Measurements from ENCODE around the gene PDCD10.

Gene PDCD10

GRCh38 chr3:167735233-167736138, 794 bp upstream of the PDCD10 start, which contains the start of gene SERPINI1:
SERPINI1 (plus strand) TSS chr3:167735721; CDS start chr3:167789129, 53,408 bp downstream.
- peak; percentile 47 to 62 for DNase-seq (ENCODE audit: low read depth in 2 of 2)

GRCh38 chr3:167733961-167734497, 663 bp downstream of the PDCD10 start:
- no peak for DNase-seq (ENCODE audit: low read depth in 2 of 2)

- no peak for DNase-seq (ENCODE audit: low read depth in 2 of 2)
Observed at GRCh38 chr3:167732313-167733065, 2.2 kb downstream of the PDCD10 start.

- no peak for DNase-seq (ENCODE audit: low read depth in 2 of 2)
Observed at GRCh38 chr3:167731393-167731792, 3.3 kb downstream of the PDCD10 start.

- no peak for DNase-seq (ENCODE audit: low read depth in 2 of 2)
Observed at GRCh38 chr3:167729591-167729990, 5.1 kb downstream of the PDCD10 start.

GRCh38 chr3:167728632-167729323, 5.9 kb downstream of the PDCD10 start:
- DNase-seq (ENCODE audit: low read depth in 2 of 2): no peak

GRCh38 chr3:167728176-167728575, 6.5 kb downstream of the PDCD10 start:
- no peak for DNase-seq (ENCODE audit: low read depth in 2 of 2)

GRCh38 chr3:167723872-167724271, 10.8 kb downstream of the PDCD10 start:
- no peak for DNase-seq (ENCODE audit: low read depth in 2 of 2)

- DNase-seq (ENCODE audit: low read depth in 2 of 2): no peak
Observed at GRCh38 chr3:167723025-167723512, 11.6 kb downstream of the PDCD10 start.

- no peak for DNase-seq (ENCODE audit: low read depth in 2 of 2)
Observed at GRCh38 chr3:167718582-167718981, 16.1 kb downstream of the PDCD10 start.

GRCh38 chr3:167716920-167717319, 17.8 kb downstream of the PDCD10 start:
- DNase-seq (ENCODE audit: low read depth in 2 of 2): no peak

GRCh38 chr3:167714871-167715270, 19.8 kb downstream of the PDCD10 start:
- no peak for DNase-seq (ENCODE audit: low read depth in 2 of 2)

- DNase-seq (ENCODE audit: low read depth in 2 of 2): no peak
Observed at GRCh38 chr3:167712445-167712844, 22.2 kb downstream of the PDCD10 start.

- DNase-seq (ENCODE audit: low read depth in 2 of 2): no peak
Observed at GRCh38 chr3:167711439-167711838, 23.3 kb downstream of the PDCD10 start.

GRCh38 chr3:167710552-167710951, 24.1 kb downstream of the PDCD10 start:
- no peak for DNase-seq (ENCODE audit: low read depth in 2 of 2)

- DNase-seq (ENCODE audit: low read depth in 2 of 2): no peak
Observed at GRCh38 chr3:167709690-167710089, 25.0 kb downstream of the PDCD10 start.

GRCh38 chr3:167705840-167706239, 28.9 kb downstream of the PDCD10 start:
- DNase-seq (ENCODE audit: low read depth in 2 of 2): no peak

- DNase-seq (ENCODE audit: low read depth in 2 of 2): no peak
Observed at GRCh38 chr3:167700926-167701325, 33.8 kb downstream of the PDCD10 start.

- no peak for DNase-seq (ENCODE audit: low read depth in 2 of 2)
Observed at GRCh38 chr3:167700046-167700445, 34.6 kb downstream of the PDCD10 start.

- no peak for DNase-seq (ENCODE audit: low read depth in 2 of 2)
Observed at GRCh38 chr3:167694121-167694520, 40.6 kb downstream of the PDCD10 start.

- no peak for DNase-seq (ENCODE audit: low read depth in 2 of 2)
Observed at GRCh38 chr3:167691366-167691765, 43.3 kb downstream of the PDCD10 start.
